CD14-positive monocyte (primary cell): ENCODE data around the gene TBC1D32. TPM values are rescaled to one million over a fixed set of nuclear protein-coding genes. Genes with fewer than 3 reads are reported as not detected.

Experiments
- DNase-seq, 3 donors: peaks; one replicate each; pipeline ENCODE4 v3.0.0-alpha.2; 2011 to 2022
- H2AFZ ChIP-seq: 2 replicates; pipeline ENCODE4 v1.6.0; 2012; ENCODE audit warnings: mild to moderate bottlenecking, low read depth, low read length, inconsistent platforms; ENCODE audit not compliant: insufficient read depth, poor library complexity, severe bottlenecking
- H3K27ac ChIP-seq, 2 donors: 1 replicate in 1 of 2; 2 replicates in 1 of 2; pipeline ENCODE4 v1.5.1; 2012 to 2013; ENCODE audit warnings: low read length in 2 of 2, control low read depth in 1 of 2, inconsistent platforms in 1 of 2, low read depth in 1 of 2, mild to moderate bottlenecking in 1 of 2
- H3K27me3 ChIP-seq, 2 donors: one replicate each; pipeline versions ENCODE4 v1.6.0 to v1.6.1; 2011 to 2013; ENCODE audit warnings: low read length in 2 of 2; ENCODE audit not compliant: control insufficient read depth in 2 of 2, insufficient read depth in 2 of 2
- H3K36me3 ChIP-seq, 2 donors: replicated peaks in 1 of 2; 1 replicate in 1 of 2; 2 replicates in 1 of 2; pipeline versions ENCODE4 v1.5.1 to v1.6.1; 2012 to 2013; ENCODE audit warnings: low read length in 2 of 2, control low read depth in 1 of 2, inconsistent platforms in 1 of 2, mild to moderate bottlenecking in 1 of 2; ENCODE audit not compliant: insufficient read depth in 2 of 2, control insufficient read depth in 1 of 2
- H3K4me1 ChIP-seq, 2 donors: 1 replicate in 1 of 2; 2 replicates in 1 of 2; pipeline versions ENCODE4 v1.5.1 to v1.6.1; 2012 to 2013; ENCODE audit warnings: low read length in 2 of 2, control low read depth in 1 of 2, inconsistent platforms in 1 of 2, mild to moderate bottlenecking in 1 of 2, moderate library complexity in 1 of 2; ENCODE audit not compliant: insufficient read depth in 2 of 2, control insufficient read depth in 1 of 2
- H3K4me2 ChIP-seq: replicated peaks from 2 replicates; pipeline ENCODE3; 2012; ENCODE audit warnings: low read length, moderate library complexity, mild to moderate bottlenecking; ENCODE audit not compliant: poor library complexity, severe bottlenecking; ENCODE audit errors: extremely low read depth
- H3K4me3 ChIP-seq, 3 experiments: fragments of 200-600 bp in 1 of 3; sonication (generic) in 1 of 3; replicated peaks in 1 of 3; 1 replicate in 2 of 3; 2 replicates in 1 of 3; pipeline ENCODE4 v1.5.1; 2011 to 2013; ENCODE audit warnings: low read length in 3 of 3, mild to moderate bottlenecking in 3 of 3, control low read depth in 2 of 3, low read depth in 2 of 3, inconsistent platforms in 1 of 3, moderate library complexity in 1 of 3
- H3K79me2 ChIP-seq: 2 replicates; pipeline ENCODE4 v1.6.0; 2012; ENCODE audit warnings: mild to moderate bottlenecking, control low read depth, inconsistent platforms, low read length, moderate library complexity; ENCODE audit not compliant: insufficient read depth
- H3K9ac ChIP-seq: 2 replicates; pipeline ENCODE4 v1.6.0; 2017; ENCODE audit warnings: low read length, mild to moderate bottlenecking; ENCODE audit not compliant: insufficient read depth, poor library complexity, severe bottlenecking
- H3K9me3 ChIP-seq, 2 donors: replicated peaks in 1 of 2; 1 replicate in 1 of 2; 2 replicates in 1 of 2; pipeline versions ENCODE4 v1.5.1 to v1.6.1; 2012 to 2013; ENCODE audit warnings: low read length in 2 of 2, control low read depth in 1 of 2; ENCODE audit not compliant: control insufficient read depth in 1 of 2, insufficient read depth in 1 of 2
- H4K20me1 ChIP-seq: 2 replicates; pipeline ENCODE4 v1.6.0; 2012; ENCODE audit warnings: mild to moderate bottlenecking, low read length, control low read depth, moderate library complexity; ENCODE audit not compliant: insufficient read depth
- H3K27ac Mint-ChIP-seq, 7 donors: one replicate each; pipeline ENCODE4 v1.8.0; 2020; ENCODE audit warnings: mild to moderate bottlenecking in 7 of 7, mixed read lengths in 7 of 7, moderate library complexity in 6 of 7, inconsistent platforms in 2 of 7
- H3K27me3 Mint-ChIP-seq, 3 donors: one replicate each; pipeline ENCODE4 v1.8.0; 2021 to 2022; ENCODE audit warnings: low read depth in 3 of 3, mild to moderate bottlenecking in 3 of 3, mixed read lengths in 3 of 3, moderate library complexity in 3 of 3, inconsistent platforms in 1 of 3
- H3K36me3 Mint-ChIP-seq, 2 donors: one replicate each; pipeline ENCODE4 v1.8.0; 2020; ENCODE audit warnings: mixed read lengths in 2 of 2, inconsistent platforms in 1 of 2, mild to moderate bottlenecking in 1 of 2
- H3K4me1 Mint-ChIP-seq: one replicate; pipeline ENCODE4 v1.8.0; 2020; ENCODE audit warnings: mild to moderate bottlenecking, mixed read lengths
- H3K4me3 Mint-ChIP-seq, 2 donors: one replicate each; pipeline ENCODE4 v1.8.0; 2020; ENCODE audit warnings: mild to moderate bottlenecking in 2 of 2, mixed read lengths in 2 of 2, moderate library complexity in 1 of 2
- H3K9me3 Mint-ChIP-seq, 7 donors: one replicate each; pipeline ENCODE4 v1.8.0; 2020 to 2022; ENCODE audit warnings: mixed read lengths in 7 of 7, mild to moderate bottlenecking in 6 of 7, moderate library complexity in 6 of 7, inconsistent platforms in 2 of 7
- WGBS: methylation state at CpG from one replicate; pipeline ENCODE4 v1.1.5; 2013; ENCODE audit warnings: missing lambda C conversion rate; ENCODE audit not compliant: insufficient coverage; 5-methylcytosine and 5-hydroxymethylcytosine counted together
- intact Hi-C, 2 donors: fragments of 100-400 bp; cut with micrococcal nuclease; formaldehyde crosslinking; loops; one replicate each; pipeline versions ENCODE4 v1.15.0 to v1.15.1; 2023
- polyA minus RNA-seq: library from RNA; depleted of rRNA, polyadenylated mRNA; stranded (reverse); fragments of >200 nt; gene quantifications from 2 replicates; pipeline ENCODE4 v1.2.3, GENCODE V29; 2012
- polyA plus RNA-seq, 3 donors: library from polyadenylated mRNA; depleted of rRNA in 1 of 3; unstranded in 2 of 3; stranded (reverse) in 1 of 3; fragments of 300-500 nt in 2 of 3; fragments of >200 nt in 1 of 3; fragmentation: Illumina TruSeq in 2 of 3; gene quantifications; 1 replicate in 2 of 3; 2 replicates in 1 of 3; pipeline ENCODE4 v1.2.3, GENCODE V29; 2012 to 2021
- total RNA-seq, 12 experiments: library from RNA in 1 of 12; stranded (reverse) in 1 of 12; fragments of 120-200 nt in 1 of 12; gene quantifications; one replicate each; pipeline ENCODE4 v1.2.4 and lab custom pipeline; 2013 to 2026; ENCODE audit warnings: mixed read lengths in 6 of 12, inconsistent platforms in 1 of 12
- TF ChIP-seq, protein P1 (sequence below): fragments of 200-600 bp; IDR thresholded peaks from one replicate; pipeline ENCODE4 v1.8.0; 2022; ENCODE audit warnings: antibody characterized with exemption, mild to moderate bottlenecking

TBC1D32 gene, protein sequence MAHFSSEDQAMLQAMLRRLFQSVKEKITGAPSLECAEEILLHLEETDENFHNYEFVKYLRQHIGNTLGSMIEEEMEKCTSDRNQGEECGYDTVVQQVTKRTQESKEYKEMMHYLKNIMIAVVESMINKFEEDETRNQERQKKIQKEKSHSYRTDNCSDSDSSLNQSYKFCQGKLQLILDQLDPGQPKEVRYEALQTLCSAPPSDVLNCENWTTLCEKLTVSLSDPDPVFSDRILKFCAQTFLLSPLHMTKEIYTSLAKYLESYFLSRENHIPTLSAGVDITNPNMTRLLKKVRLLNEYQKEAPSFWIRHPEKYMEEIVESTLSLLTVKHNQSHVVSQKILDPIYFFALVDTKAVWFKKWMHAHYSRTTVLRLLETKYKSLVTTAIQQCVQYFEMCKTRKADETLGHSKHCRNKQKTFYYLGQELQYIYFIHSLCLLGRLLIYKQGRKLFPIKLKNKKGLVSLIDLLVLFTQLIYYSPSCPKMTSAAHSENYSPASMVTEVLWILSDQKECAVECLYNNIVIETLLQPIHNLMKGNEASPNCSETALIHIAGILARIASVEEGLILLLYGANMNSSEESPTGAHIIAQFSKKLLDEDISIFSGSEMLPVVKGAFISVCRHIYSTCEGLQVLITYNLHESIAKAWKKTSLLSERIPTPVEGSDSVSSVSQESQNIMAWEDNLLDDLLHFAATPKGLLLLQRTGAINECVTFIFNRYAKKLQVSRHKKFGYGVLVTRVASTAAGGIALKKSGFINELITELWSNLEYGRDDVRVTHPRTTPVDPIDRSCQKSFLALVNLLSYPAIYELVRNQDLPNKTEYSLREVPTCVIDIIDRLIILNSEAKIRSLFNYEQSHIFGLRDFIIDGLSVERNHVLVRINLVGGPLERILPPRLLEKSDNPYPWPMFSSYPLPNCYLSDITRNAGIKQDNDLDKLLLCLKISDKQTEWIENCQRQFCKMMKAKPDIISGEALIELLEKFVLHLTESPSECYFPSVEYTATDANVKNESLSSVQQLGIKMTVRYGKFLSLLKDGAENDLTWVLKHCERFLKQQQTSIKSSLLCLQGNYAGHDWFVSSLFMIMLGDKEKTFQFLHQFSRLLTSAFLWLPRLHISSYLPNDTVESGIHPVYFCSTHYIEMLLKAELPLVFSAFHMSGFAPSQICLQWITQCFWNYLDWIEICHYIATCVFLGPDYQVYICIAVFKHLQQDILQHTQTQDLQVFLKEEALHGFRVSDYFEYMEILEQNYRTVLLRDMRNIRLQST
- 3.8 TPM for total RNA-seq (2013)
- polyA plus RNA-seq (under 1 TPM in 2 of 3 donors, not detected in 1; 0.23 to 0.64 TPM), polyA minus RNA-seq (0.48 and 1.2 TPM in 2 replicates), total RNA-seq (lab: John Stamatoyannopoulos, UW) (1.2 to 8.9 (median 4.2) reads per million in 11 experiments)

DNA sequence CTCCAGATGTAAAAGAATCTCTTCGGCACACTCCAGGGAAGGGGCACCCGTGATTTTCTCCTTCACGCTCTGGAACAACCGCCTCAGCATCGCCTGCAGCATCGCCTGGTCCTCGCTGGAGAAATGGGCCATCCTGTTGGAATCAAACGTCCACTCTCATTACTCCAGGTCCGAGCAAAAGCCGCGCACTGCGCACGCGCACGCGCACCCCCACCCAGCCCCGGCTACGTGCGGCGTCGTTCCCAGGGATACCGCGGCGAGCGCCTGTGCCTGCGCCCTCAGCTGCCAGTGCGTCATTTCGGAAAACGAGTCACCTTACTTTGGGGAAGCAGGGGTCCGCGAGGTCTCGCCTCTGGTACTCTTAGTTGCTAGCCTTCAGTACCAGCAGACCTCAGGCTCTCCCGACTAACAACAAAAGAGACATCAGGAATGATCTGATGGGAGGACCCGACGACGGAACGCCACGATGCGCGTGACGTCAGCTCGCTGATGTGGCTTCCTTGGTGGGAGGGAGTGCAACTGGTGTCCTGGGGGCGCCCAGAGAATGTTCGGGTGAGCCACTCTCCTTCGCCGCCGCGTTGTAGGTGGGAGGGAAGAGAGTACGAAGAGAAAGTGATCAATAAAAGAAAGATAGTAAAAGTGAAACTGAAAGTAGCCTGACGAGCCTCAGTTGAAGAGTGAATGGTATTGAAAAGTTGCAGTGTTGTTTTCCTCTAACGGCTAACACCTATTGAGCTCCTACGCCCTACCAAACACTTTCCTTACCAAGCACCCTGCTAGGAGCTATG lies at the start of gene TBC1D32:
TSS of gene TBC1D32 (minus strand) at position 182 of the 788 bp plus-strand sequence. CDS start at position 132, 50 bp downstream.
- peaks cover 0 to 3% (median 0%) of the 10 kb centered on the region in 7 donors for H3K9me3 Mint-ChIP-seq
- H3K79me2 ChIP-seq, result no peaks in the 10 kb centered on the region
- peak; percentile 87 to 94 (median 92) for DNase-seq
- peaks cover 0 to 2% (median 2%) of the 10 kb centered on the region in 3 donors for H3K27me3 Mint-ChIP-seq
- H3K27ac Mint-ChIP-seq, result peak within 1 kb of the TSS; percentile 99 to 100 (median 100)
- peak within 1 kb of the TSS; percentile 97 for H3K9ac ChIP-seq
- peaks cover 9% of the 10 kb centered on the region for H3K4me1 Mint-ChIP-seq
- H4K20me1 ChIP-seq, result no peaks in the 10 kb centered on the region
- H3K4me2 ChIP-seq, result peak within 1 kb of the TSS; percentile 88
- peak within 1 kb of the TSS; percentile 91 to 99 for H3K27ac ChIP-seq
- peak within 1 kb of the TSS; percentile 70 to 94 (median 91) for H3K4me3 ChIP-seq
- no peaks in the 10 kb centered on the region for H3K36me3 ChIP-seq
- peak within 1 kb of the TSS; percentile 85 for H2AFZ ChIP-seq
- no peaks in the 10 kb centered on the region for H3K36me3 Mint-ChIP-seq
- no peaks in the 10 kb centered on the region for H3K9me3 ChIP-seq
- intact Hi-C loops, result loop anchor here in 1 of 2 donors (10.0 kb wide), 1 partner anchor 1060 kb away; the partner anchor contains the start of gene HSF2
- TF ChIP-seq, protein P1, sequence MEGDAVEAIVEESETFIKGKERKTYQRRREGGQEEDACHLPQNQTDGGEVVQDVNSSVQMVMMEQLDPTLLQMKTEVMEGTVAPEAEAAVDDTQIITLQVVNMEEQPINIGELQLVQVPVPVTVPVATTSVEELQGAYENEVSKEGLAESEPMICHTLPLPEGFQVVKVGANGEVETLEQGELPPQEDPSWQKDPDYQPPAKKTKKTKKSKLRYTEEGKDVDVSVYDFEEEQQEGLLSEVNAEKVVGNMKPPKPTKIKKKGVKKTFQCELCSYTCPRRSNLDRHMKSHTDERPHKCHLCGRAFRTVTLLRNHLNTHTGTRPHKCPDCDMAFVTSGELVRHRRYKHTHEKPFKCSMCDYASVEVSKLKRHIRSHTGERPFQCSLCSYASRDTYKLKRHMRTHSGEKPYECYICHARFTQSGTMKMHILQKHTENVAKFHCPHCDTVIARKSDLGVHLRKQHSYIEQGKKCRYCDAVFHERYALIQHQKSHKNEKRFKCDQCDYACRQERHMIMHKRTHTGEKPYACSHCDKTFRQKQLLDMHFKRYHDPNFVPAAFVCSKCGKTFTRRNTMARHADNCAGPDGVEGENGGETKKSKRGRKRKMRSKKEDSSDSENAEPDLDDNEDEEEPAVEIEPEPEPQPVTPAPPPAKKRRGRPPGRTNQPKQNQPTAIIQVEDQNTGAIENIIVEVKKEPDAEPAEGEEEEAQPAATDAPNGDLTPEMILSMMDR, result no peak
- H3K4me3 Mint-ChIP-seq, result peak within 1 kb of the TSS; percentile 91 to 100
- no peaks in the 10 kb centered on the region for H3K27me3 ChIP-seq
- under 1% methylated on average over 48 of the region's 52 CpGs for WGBS
- peaks cover 7 to 11% of the 10 kb centered on the region in 2 donors for H3K4me1 ChIP-seq
